Keratinocyte (primary cell): ENCODE data around the gene EML1.

ENCODE experiments used
- CTCF ChIP-seq, 3 experiments: IDR thresholded peaks in 1 of 3; conservative IDR thresholded peaks in 1 of 3; optimal IDR thresholded peaks in 1 of 3; 2 replicates in 2 of 3; 3 replicates in 1 of 3; pipeline versions ENCODE3 to v1.5.1; 2011; ENCODE audit warnings: low read length in 3 of 3, mild to moderate bottlenecking in 3 of 3, moderate library complexity in 2 of 3, control low read depth in 1 of 3, inconsistent platforms in 1 of 3; ENCODE audit not compliant: insufficient read depth in 2 of 3; ENCODE audit errors: extremely low read depth in 1 of 3
- EZH2 ChIP-seq: IDR thresholded peaks from one replicate; pipeline ENCODE4 v1.6.1; 2012; ENCODE audit warnings: inconsistent platforms, mild to moderate bottlenecking, low read length, moderate library complexity

- TF ChIP-seq CTCF (optimal IDR thresholded peaks at IDR 0.05 in 1 of 3, IDR thresholded peaks at IDR 0.05 in 1 of 3, conservative IDR thresholded peaks at IDR 0.05 in 1 of 3; ENCODE audit: extremely low read depth in 1 of 3, insufficient read depth in 2 of 3, low read length in 3 of 3) = no peak
- no peak for TF ChIP-seq EZH2
Measured at GRCh38 chr14:99840265-99840664, 47.1 kb downstream of the EML1 start.
